ENCODE data around the gene SH3BGR.

Gene SH3BGR

GRCh38 chr21:39480271-39480670 is 28.5 kb downstream of the SH3BGR start:
- H3K27me3 ChIP-seq (ENCODE audit: insufficient read depth, low read depth) = no peaks in the 10 kb centered on the region
- no peak overlapping the region for H2AFZ ChIP-seq (ENCODE audit: low read depth)
- no peak overlapping the region for H3K4me2 ChIP-seq
- H4K20me1 ChIP-seq (ENCODE audit: insufficient read depth) = no peaks in the 10 kb centered on the region
- no peak overlapping the region for H3K9ac ChIP-seq
- no peak for TF ChIP-seq CTCF (conservative IDR thresholded peaks at IDR 0.05; ENCODE audit: low read depth, low read length)
- no peaks in the 10 kb centered on the region for H3K79me2 ChIP-seq (ENCODE audit: insufficient read depth, low read depth)
- no peaks in the 10 kb centered on the region for H3K36me3 ChIP-seq (ENCODE audit: insufficient read depth)
- no peak overlapping the region for H3K27ac ChIP-seq
- no peak overlapping the region for H3K4me3 ChIP-seq (IDR thresholded peaks at IDR 0.05; ENCODE audit: insufficient read depth, low read depth, low read length)
- H3K4me1 ChIP-seq (ENCODE audit: low read depth, poor library complexity, severe bottlenecking) = no peaks in the 10 kb centered on the region

GRCh38 chr21:39481886-39482285 is 30.1 kb downstream of the SH3BGR start:
- no peak overlapping the region for H3K4me3 ChIP-seq (IDR thresholded peaks at IDR 0.05; ENCODE audit: insufficient read depth, low read depth, low read length)
- no peaks in the 10 kb centered on the region for H3K36me3 ChIP-seq (ENCODE audit: insufficient read depth)
- TF ChIP-seq CTCF (conservative IDR thresholded peaks at IDR 0.05; ENCODE audit: low read depth, low read length) = no peak
- H3K4me1 ChIP-seq (ENCODE audit: low read depth, poor library complexity, severe bottlenecking) = no peaks in the 10 kb centered on the region
- no peaks in the 10 kb centered on the region for H3K27me3 ChIP-seq (ENCODE audit: insufficient read depth, low read depth)
- no peaks in the 10 kb centered on the region for H3K79me2 ChIP-seq (ENCODE audit: insufficient read depth, low read depth)
- H3K4me2 ChIP-seq = no peak overlapping the region
- H3K27ac ChIP-seq = no peak overlapping the region
- no peak overlapping the region for H3K9ac ChIP-seq
- no peaks in the 10 kb centered on the region for H4K20me1 ChIP-seq (ENCODE audit: insufficient read depth)
- no peak overlapping the region for H2AFZ ChIP-seq (ENCODE audit: low read depth)

GRCh38 chr21:39483917-39484316 is 32.1 kb downstream of the SH3BGR start:
- no peak overlapping the region for H3K4me3 ChIP-seq (IDR thresholded peaks at IDR 0.05; ENCODE audit: insufficient read depth, low read depth, low read length)
- H3K79me2 ChIP-seq (ENCODE audit: insufficient read depth, low read depth) = no peaks in the 10 kb centered on the region
- no peaks in the 10 kb centered on the region for H3K4me1 ChIP-seq (ENCODE audit: low read depth, poor library complexity, severe bottlenecking)
- H4K20me1 ChIP-seq (ENCODE audit: insufficient read depth) = no peaks in the 10 kb centered on the region
- TF ChIP-seq CTCF (conservative IDR thresholded peaks at IDR 0.05; ENCODE audit: low read depth, low read length) = no peak
- H3K9ac ChIP-seq = no peak overlapping the region
- no peak overlapping the region for H3K27ac ChIP-seq
- H2AFZ ChIP-seq (ENCODE audit: low read depth) = no peak overlapping the region
- no peaks in the 10 kb centered on the region for H3K36me3 ChIP-seq (ENCODE audit: insufficient read depth)
- H3K27me3 ChIP-seq (ENCODE audit: insufficient read depth, low read depth) = no peaks in the 10 kb centered on the region
- H3K4me2 ChIP-seq = no peak overlapping the region

GRCh38 chr21:39484711-39485276 is 33.0 kb downstream of the SH3BGR start:
- H3K4me3 ChIP-seq (IDR thresholded peaks at IDR 0.05; ENCODE audit: insufficient read depth, low read depth, low read length) = no peak overlapping the region
- H3K4me2 ChIP-seq = no peak overlapping the region
- H3K79me2 ChIP-seq (ENCODE audit: insufficient read depth, low read depth) = no peaks in the 10 kb centered on the region
- no peaks in the 10 kb centered on the region for H3K4me1 ChIP-seq (ENCODE audit: low read depth, poor library complexity, severe bottlenecking)
- H3K36me3 ChIP-seq (ENCODE audit: insufficient read depth) = no peaks in the 10 kb centered on the region
- no peak for TF ChIP-seq CTCF (conservative IDR thresholded peaks at IDR 0.05; ENCODE audit: low read depth, low read length)
- H3K27me3 ChIP-seq (ENCODE audit: insufficient read depth, low read depth) = no peaks in the 10 kb centered on the region
- H3K9ac ChIP-seq = no peak overlapping the region
- H2AFZ ChIP-seq (ENCODE audit: low read depth) = no peak overlapping the region
- no peaks in the 10 kb centered on the region for H4K20me1 ChIP-seq (ENCODE audit: insufficient read depth)
- H3K27ac ChIP-seq = no peak overlapping the region

All from KMS-11 (cell line).